Tibial nerve (tissue), 4 donors: ENCODE data around the gene ERG28. TPM values are rescaled to one million over a fixed set of nuclear protein-coding genes. Genes with fewer than 3 reads are reported as not detected.

Experiments used
- DNase-seq, 2 donors: peaks; one replicate each; pipeline ENCODE4 v3.0.0-alpha.2; 2019; ENCODE audit warnings: low spot score in 2 of 2
- H3K27ac ChIP-seq, 4 donors: fragments of 200-600 bp; sonication (generic) in 3 of 4; one replicate each; pipeline ENCODE4 v1.5.1; 2017 to 2019; ENCODE audit warnings: mild to moderate bottlenecking in 1 of 4
- H3K27me3 ChIP-seq, 2 donors: fragments of 200-600 bp; sonication (generic) in 1 of 2; one replicate each; pipeline versions ENCODE4 v1.5.1 to v1.6.0; 2017 to 2019
- H3K36me3 ChIP-seq, 3 donors: fragments of 200-600 bp; sonication (generic); one replicate each; pipeline ENCODE4 v1.5.1; 2018 to 2019
- H3K4me1 ChIP-seq, 4 donors: fragments of 200-600 bp; sonication (generic) in 3 of 4; one replicate each; pipeline ENCODE4 v1.5.1; 2017 to 2019
- H3K4me3 ChIP-seq, 4 donors: fragments of 200-600 bp; sonication (generic) in 3 of 4; one replicate each; pipeline ENCODE4 v1.5.1; 2017 to 2019; ENCODE audit warnings: mild to moderate bottlenecking in 1 of 4, moderate library complexity in 1 of 4
- H3K9me3 ChIP-seq, 4 donors: fragments of 200-600 bp; sonication (generic) in 3 of 4; one replicate each; pipeline ENCODE4 v1.5.1; 2017 to 2019
- EP300 ChIP-seq, 2 donors: sonication (generic); formaldehyde crosslinking; IDR thresholded peaks; one replicate each; pipeline ENCODE4 v1.6.1; 2017; ENCODE audit warnings: antibody characterized with exemption in 2 of 2, mild to moderate bottlenecking in 1 of 2
- POLR2A ChIP-seq, 2 donors: fragments of 450-650 bp; IDR thresholded peaks; one replicate each; pipeline ENCODE4 v1.6.1; 2017; ENCODE audit warnings: antibody characterized with exemption in 2 of 2, mild to moderate bottlenecking in 2 of 2, moderate library complexity in 2 of 2
- WGBS, 2 donors: methylation state at CpG; one replicate each; pipeline ENCODE4 v1.1.5; 2018; 5-methylcytosine and 5-hydroxymethylcytosine counted together
- total RNA-seq, 4 donors: library from RNA; depleted of rRNA; stranded (reverse); fragments of >200 nt; gene quantifications; one replicate each; pipeline ENCODE4 v1.1.0, GENCODE V29; 2016
- TF ChIP-seq, protein P1 (sequence below), 5 experiments: fragments of 200-600 bp in 3 of 5; fragments of 450-650 bp in 2 of 5; sonication (generic) in 3 of 5; IDR thresholded peaks; one replicate each; pipeline ENCODE4 v1.5.1; 2016 to 2019; ENCODE audit warnings: antibody characterized with exemption in 5 of 5, mild to moderate bottlenecking in 3 of 5, moderate library complexity in 2 of 5

ERG28 gene
- total RNA-seq, 4 donors from 2014 or later: 4.5 to 7.6 (median 5.1) TPM

- WGBS, 2 donors: 5 to 9% methylated on average over 4 of the region's 4 CpGs
- TF ChIP-seq POLR2A (IDR thresholded peaks at IDR 0.05) (no peak), EP300 (IDR thresholded peaks at IDR 0.05) (peak in 1 of 2 donors; percentile 59)
- TF ChIP-seq, protein P1, sequence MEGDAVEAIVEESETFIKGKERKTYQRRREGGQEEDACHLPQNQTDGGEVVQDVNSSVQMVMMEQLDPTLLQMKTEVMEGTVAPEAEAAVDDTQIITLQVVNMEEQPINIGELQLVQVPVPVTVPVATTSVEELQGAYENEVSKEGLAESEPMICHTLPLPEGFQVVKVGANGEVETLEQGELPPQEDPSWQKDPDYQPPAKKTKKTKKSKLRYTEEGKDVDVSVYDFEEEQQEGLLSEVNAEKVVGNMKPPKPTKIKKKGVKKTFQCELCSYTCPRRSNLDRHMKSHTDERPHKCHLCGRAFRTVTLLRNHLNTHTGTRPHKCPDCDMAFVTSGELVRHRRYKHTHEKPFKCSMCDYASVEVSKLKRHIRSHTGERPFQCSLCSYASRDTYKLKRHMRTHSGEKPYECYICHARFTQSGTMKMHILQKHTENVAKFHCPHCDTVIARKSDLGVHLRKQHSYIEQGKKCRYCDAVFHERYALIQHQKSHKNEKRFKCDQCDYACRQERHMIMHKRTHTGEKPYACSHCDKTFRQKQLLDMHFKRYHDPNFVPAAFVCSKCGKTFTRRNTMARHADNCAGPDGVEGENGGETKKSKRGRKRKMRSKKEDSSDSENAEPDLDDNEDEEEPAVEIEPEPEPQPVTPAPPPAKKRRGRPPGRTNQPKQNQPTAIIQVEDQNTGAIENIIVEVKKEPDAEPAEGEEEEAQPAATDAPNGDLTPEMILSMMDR (IDR thresholded peaks at IDR 0.05): peak; percentile 89 to 96 (median 95)
- peaks cover 0 to 65% (median 12%) of the 10 kb centered on the region in 3 donors for H3K36me3 ChIP-seq
Observed at GRCh38 chr14:75654127-75654732, 6.4 kb downstream of the ERG28 start.

GRCh38 chr14:75653563-75653962 is 7.1 kb downstream of the ERG28 start:
- Histone ChIP-seq H3K9me3 (no peaks in the 10 kb centered on the region), H3K4me1 (peaks cover 0 to 19% (median 6%) of the 10 kb centered on the region in 4 donors), H3K27ac (no peak overlapping the region), H3K36me3 (peaks cover 0 to 69% (median 12%) of the 10 kb centered on the region in 3 donors), H3K27me3 (no peaks in the 10 kb centered on the region), H3K4me3 (no peak overlapping the region)
- no peak for TF ChIP-seq EP300 (IDR thresholded peaks at IDR 0.05)
- TF ChIP-seq, protein P1 (IDR thresholded peaks at IDR 0.05): no peak
- no peak for DNase-seq
- WGBS, 2 donors: 95 to 96% methylated on average over 1 of the region's 1 CpG

More at GRCh38 chr14:75654127-75654732, 6.4 kb downstream of the ERG28 start:
- Histone ChIP-seq H3K4me3 (no peak overlapping the region), H3K9me3 (no peaks in the 10 kb centered on the region), H3K4me1 (peaks cover 0 to 21% (median 6%) of the 10 kb centered on the region in 4 donors), H3K27ac (peak overlapping the region in 1 of 4 donors; percentile 43), H3K27me3 (no peaks in the 10 kb centered on the region)
- DNase-seq: peak; percentile 75 to 85

DNA sequence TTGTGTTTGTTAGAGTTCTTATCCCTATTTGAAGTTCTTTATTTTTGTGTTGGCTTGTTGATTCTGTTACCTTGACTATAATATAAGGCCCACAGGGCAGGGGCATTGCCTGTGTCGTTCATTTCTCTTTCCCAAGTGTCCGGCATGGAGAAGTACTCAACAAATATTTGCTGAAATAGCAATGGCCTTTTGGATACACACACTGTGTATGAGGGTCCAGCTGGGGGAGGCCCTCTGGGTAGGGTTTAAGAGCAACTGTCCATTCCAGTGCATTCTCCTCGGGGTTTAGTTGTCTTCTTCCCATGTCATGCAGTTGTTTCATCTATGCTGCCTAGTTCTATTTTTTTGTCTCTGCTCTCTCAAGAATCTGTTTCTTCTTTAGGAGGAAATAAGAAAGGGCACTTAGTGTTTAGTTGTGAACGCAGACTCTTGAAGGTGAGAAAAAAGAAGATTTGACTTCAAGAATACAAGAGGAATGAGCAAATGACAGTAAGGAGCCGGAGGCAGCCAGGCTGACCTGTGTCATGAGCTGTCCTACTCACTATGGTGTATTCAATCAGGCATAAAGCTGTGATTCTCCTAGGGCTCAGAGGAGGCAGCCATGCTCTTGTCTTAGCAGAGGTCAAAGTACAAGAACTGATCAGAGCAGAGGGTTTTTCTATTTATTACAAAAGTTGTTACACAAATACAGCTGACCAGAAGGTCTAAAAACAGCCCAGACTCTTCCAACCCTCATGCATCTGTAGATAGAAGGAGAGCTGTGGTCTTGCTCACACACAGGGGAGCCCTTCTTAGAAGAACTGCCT is 10.2 kb downstream of the ERG28 start:
- DNase-seq: no peak
- TF ChIP-seq EP300 (IDR thresholded peaks at IDR 0.05) (no peak), POLR2A (IDR thresholded peaks at IDR 0.05) (peak in 1 of 2 donors; percentile 19)
- TF ChIP-seq, protein P1 (IDR thresholded peaks at IDR 0.05): no peak
- H3K27ac ChIP-seq: peak overlapping the region in 2 of 4 donors; percentile 13 to 20
- peaks cover 0 to 50% (median 27%) of the 10 kb centered on the region in 4 donors for H3K4me1 ChIP-seq
- no peaks in the 10 kb centered on the region for H3K9me3 ChIP-seq
- no peaks in the 10 kb centered on the region for H3K27me3 ChIP-seq
- 87 to 91% methylated on average over 5 of the region's 5 CpGs for WGBS, 2 donors
- H3K36me3 ChIP-seq: peaks cover 0 to 72% (median 12%) of the 10 kb centered on the region in 3 donors
- no peak overlapping the region for H3K4me3 ChIP-seq

- no peak for DNase-seq
- no peaks in the 10 kb centered on the region for H3K27me3 ChIP-seq
- no peak for TF ChIP-seq EP300 (IDR thresholded peaks at IDR 0.05)
- TF ChIP-seq POLR2A (IDR thresholded peaks at IDR 0.05): no peak
- TF ChIP-seq, protein P1 (IDR thresholded peaks at IDR 0.05): no peak
- H3K36me3 ChIP-seq: peaks cover 0 to 66% (median 9%) of the 10 kb centered on the region in 3 donors
- H3K4me1 ChIP-seq: peaks cover 0 to 52% (median 27%) of the 10 kb centered on the region in 4 donors
- H3K9me3 ChIP-seq: no peaks in the 10 kb centered on the region
- H3K27ac ChIP-seq: peak overlapping the region in 2 of 4 donors; percentile 13 to 68
- H3K4me3 ChIP-seq: no peak overlapping the region
- WGBS, 2 donors: 97 to 98% methylated on average over 1 of the region's 1 CpG
Observed at GRCh38 chr14:75649773-75650172, 10.9 kb downstream of the ERG28 start.

- no peaks in the 10 kb centered on the region for H3K9me3 ChIP-seq
- peaks cover 0 to 65% (median 9%) of the 10 kb centered on the region in 3 donors for H3K36me3 ChIP-seq
- no peaks in the 10 kb centered on the region for H3K27me3 ChIP-seq
- no peak for DNase-seq
- H3K27ac ChIP-seq: peak overlapping the region in 2 of 4 donors; percentile 13 to 75
- peaks cover 0 to 50% (median 26%) of the 10 kb centered on the region in 4 donors for H3K4me1 ChIP-seq
- 96 to 100% methylated on average over 1 of the region's 1 CpG for WGBS, 2 donors
- TF ChIP-seq, protein P1 (IDR thresholded peaks at IDR 0.05): no peak
- TF ChIP-seq EP300 (IDR thresholded peaks at IDR 0.05) (no peak), POLR2A (IDR thresholded peaks at IDR 0.05) (no peak)
- no peak overlapping the region for H3K4me3 ChIP-seq
Observed at GRCh38 chr14:75649337-75649736, 11.3 kb downstream of the ERG28 start.
